H1 (cell line): ENCODE results near the gene TAS2R31. TPM values are rescaled to one million over a fixed set of nuclear protein-coding genes. Genes with fewer than 3 reads are reported as not detected.

Experiments
- CTCF ChIA-PET: fragments of 300-600 bp; sonication (Branson Sonifier 250); formaldehyde crosslinking; loops from one replicate; lab custom pipeline; 2021; ENCODE audit not compliant: partially characterized antibody; lab: Charles Lee
- POLR2A ChIA-PET: fragments of 300-600 bp; sonication (Branson Sonifier 250); formaldehyde crosslinking; loops from one replicate; lab custom pipeline; 2021; ENCODE audit warnings: inconsistent platforms; ENCODE audit not compliant: partially characterized antibody; lab: Charles Lee
- DNase-seq, 2 experiments: peaks; one replicate each; pipeline versions ENCODE4 v3.0.0 to v3.0.0-alpha.2; 2010 to 2022; ENCODE audit warnings: low spot score in 2 of 2, low read depth in 1 of 2, mixed read lengths in 1 of 2
- FAIRE-seq: peaks from 2 replicates; lab custom pipeline; 2011; peaks lifted over from hg19 to GRCh38; lab: Jason Lieb, UNC
- H2AFZ ChIP-seq: 2 replicates; pipeline ENCODE4 v1.8.1; 2012; ENCODE audit warnings: low read length, inconsistent platforms
- H2AK5ac ChIP-seq: 2 replicates; pipeline ENCODE4 v1.6.1; 2013; ENCODE audit warnings: low read depth, low read length
- H2BK120ac ChIP-seq: replicated peaks from 2 replicates; pipeline ENCODE3; 2013; ENCODE audit warnings: low read depth, low read length, inconsistent platforms
- H2BK12ac ChIP-seq: 2 replicates; pipeline ENCODE4 v1.6.1; 2013; ENCODE audit warnings: low read depth, low read length
- H2BK15ac ChIP-seq: 2 replicates; pipeline ENCODE4 v1.6.1; 2013; ENCODE audit warnings: low read length
- H2BK20ac ChIP-seq: 2 replicates; pipeline ENCODE4 v1.6.1; 2013; ENCODE audit warnings: low read length
- H2BK5ac ChIP-seq: 2 replicates; pipeline ENCODE4 v1.6.1; 2013; ENCODE audit warnings: low read depth, low read length
- H3K14ac ChIP-seq: 2 replicates; pipeline ENCODE4 v1.6.1; 2013; ENCODE audit warnings: inconsistent platforms; ENCODE audit not compliant: insufficient read length
- H3K18ac ChIP-seq: 2 replicates; pipeline ENCODE4 v1.6.1; 2013; ENCODE audit warnings: low read length; ENCODE audit errors: extremely low read depth
- H3K23ac ChIP-seq: 2 replicates; pipeline ENCODE4 v1.6.1; 2013; ENCODE audit warnings: inconsistent platforms; ENCODE audit not compliant: insufficient read length
- H3K23me2 ChIP-seq: 2 replicates; pipeline ENCODE4 v1.6.1; 2013; ENCODE audit warnings: low read depth, low read length
- H3K27ac ChIP-seq: 2 replicates; pipeline ENCODE4 v1.6.1; 2011; ENCODE audit warnings: low read depth, low read length, inconsistent platforms
- H3K27me3 ChIP-seq, 4 experiments: replicated peaks in 1 of 4; 1 replicate in 1 of 4; 2 replicates in 3 of 4; pipeline versions ENCODE4 v1.6.1 to v1.8.1; 2011 to 2013; ENCODE audit warnings: low read length in 3 of 4, mild to moderate bottlenecking in 3 of 4, inconsistent platforms in 2 of 4, mixed read lengths in 2 of 4, moderate library complexity in 1 of 4; ENCODE audit not compliant: control insufficient read depth in 3 of 4, insufficient read depth in 3 of 4; ENCODE audit errors: extremely low read depth in 1 of 4
- H3K36me3 ChIP-seq, 4 experiments: 2 replicates each; pipeline versions ENCODE4 v1.6.1 to v1.8.1; 2011 to 2013; ENCODE audit warnings: mild to moderate bottlenecking in 4 of 4, low read length in 3 of 4, moderate library complexity in 2 of 4, control low read depth in 1 of 4, inconsistent platforms in 1 of 4; ENCODE audit not compliant: insufficient read depth in 4 of 4, control insufficient read depth in 2 of 4
- H3K4ac ChIP-seq: replicated peaks from 2 replicates; pipeline ENCODE3; 2013; ENCODE audit warnings: low read length, low read depth, mixed read lengths, inconsistent platforms; ENCODE audit not compliant: insufficient read length
- H3K4me1 ChIP-seq, 4 experiments: replicated peaks in 1 of 4; 1 replicate in 1 of 4; 2 replicates in 3 of 4; pipeline versions ENCODE4 v1.6.1 to v1.8.1; 2011 to 2013; ENCODE audit warnings: low read length in 3 of 4, inconsistent platforms in 2 of 4, mixed read lengths in 1 of 4; ENCODE audit not compliant: insufficient read depth in 4 of 4, control insufficient read depth in 3 of 4
- H3K4me2 ChIP-seq, 2 experiments: 2 replicates each; pipeline versions ENCODE4 v1.6.1 to v1.8.1; 2011 to 2013; ENCODE audit warnings: low read depth in 2 of 2, low read length in 2 of 2, control low read depth in 1 of 2, inconsistent platforms in 1 of 2, mild to moderate bottlenecking in 1 of 2; ENCODE audit not compliant: insufficient read depth in 1 of 2
- H3K4me3 ChIP-seq, 4 experiments: fragments of 200-600, 300-600 bp in 1 of 4; sonication (generic), shearing (Covaris generic), sonication (Bioruptor Twin) in 1 of 4; 2 replicates each; pipeline versions ENCODE4 v1.5.1 to v1.8.1; 2011 to 2016; ENCODE audit warnings: low read length in 4 of 4, low read depth in 3 of 4, control low read depth in 2 of 4, inconsistent platforms in 2 of 4, mild to moderate bottlenecking in 2 of 4, mixed read lengths in 1 of 4, moderate library complexity in 1 of 4; ENCODE audit not compliant: insufficient read depth in 2 of 4; ENCODE audit errors: extremely low read depth in 1 of 4
- H3K56ac ChIP-seq: replicated peaks from 2 replicates; pipeline ENCODE3; 2013; ENCODE audit warnings: low read depth, mild to moderate bottlenecking, mixed read lengths, low read length, inconsistent platforms; ENCODE audit not compliant: insufficient read length
- H3K79me1 ChIP-seq: 2 replicates; pipeline ENCODE4 v1.6.1; 2013; ENCODE audit warnings: low read depth, low read length, control low read depth
- H3K79me2 ChIP-seq, 2 experiments: 2 replicates each; pipeline versions ENCODE4 v1.6.1 to v1.8.1; 2012 to 2013; ENCODE audit warnings: low read length in 2 of 2, mild to moderate bottlenecking in 2 of 2, inconsistent platforms in 1 of 2; ENCODE audit not compliant: insufficient read depth in 2 of 2, control insufficient read depth in 1 of 2
- H3K9ac ChIP-seq, 4 experiments: replicated peaks in 1 of 4; 1 replicate in 1 of 4; 2 replicates in 3 of 4; pipeline versions ENCODE4 v1.6.1 to v1.8.1; 2011 to 2013; ENCODE audit warnings: low read depth in 3 of 4, low read length in 3 of 4, control low read depth in 2 of 4, mild to moderate bottlenecking in 2 of 4, moderate library complexity in 2 of 4, inconsistent platforms in 1 of 4; ENCODE audit errors: extremely low read depth in 1 of 4
- H3K9me3 ChIP-seq, 2 experiments: 2 replicates each; pipeline versions ENCODE4 v1.6.1 to v1.8.1; 2012 to 2013; ENCODE audit warnings: mild to moderate bottlenecking in 2 of 2, moderate library complexity in 2 of 2, control low read depth in 1 of 2, inconsistent platforms in 1 of 2, low read depth in 1 of 2, low read length in 1 of 2, mixed read lengths in 1 of 2; ENCODE audit not compliant: insufficient read depth in 2 of 2
- H4K20me1 ChIP-seq, 2 experiments: replicated peaks in 1 of 2; 2 replicates each; pipeline versions ENCODE3 to v1.8.1; 2011 to 2013; ENCODE audit warnings: inconsistent platforms in 2 of 2, low read length in 2 of 2, mild to moderate bottlenecking in 1 of 2; ENCODE audit not compliant: insufficient read depth in 2 of 2, control insufficient read depth in 1 of 2
- H4K5ac ChIP-seq: 2 replicates; pipeline ENCODE4 v1.6.1; 2013; ENCODE audit warnings: low read length, low read depth, mixed read lengths, inconsistent platforms; ENCODE audit not compliant: insufficient read length
- H4K8ac ChIP-seq: 2 replicates; pipeline ENCODE4 v1.8.0; 2013; ENCODE audit warnings: mild to moderate bottlenecking, moderate library complexity, low read length, inconsistent platforms; ENCODE audit not compliant: insufficient read depth; ENCODE audit errors: extremely low read depth
- H4K91ac ChIP-seq: replicated peaks from 2 replicates; pipeline ENCODE3; 2013; ENCODE audit warnings: low read length, mixed read lengths, inconsistent platforms; ENCODE audit not compliant: insufficient read length
- ASH2L ChIP-seq: fragments of 200-600, 300-600 bp; sonication (generic); IDR thresholded peaks from one replicate; pipeline ENCODE4 v1.7.1; 2017; ENCODE audit warnings: low read length
- BRCA1 ChIP-seq: IDR thresholded peaks from 2 replicates; pipeline ENCODE4 v1.6.1; 2012; ENCODE audit warnings: low read depth, low read length, improper control_type of control experiment
- CREB1 ChIP-seq: IDR thresholded peaks from 2 replicates; pipeline ENCODE4 v1.6.1; 2012; ENCODE audit warnings: inconsistent platforms
- GTF2F1 ChIP-seq: IDR thresholded peaks from 2 replicates; pipeline ENCODE4 v1.6.1; 2012; ENCODE audit warnings: low read depth, low read length, improper control_type of control experiment, borderline replicate concordance
- RAD21 ChIP-seq, 2 experiments: IDR thresholded peaks in 1 of 2; conservative IDR thresholded peaks in 1 of 2; 2 replicates each; pipeline ENCODE4 v1.6.1; 2011; ENCODE audit warnings: low read depth in 2 of 2, low read length in 2 of 2, improper control_type of control experiment in 1 of 2, inconsistent platforms in 1 of 2, mild to moderate bottlenecking in 1 of 2, moderate library complexity in 1 of 2
- RFX5 ChIP-seq: IDR thresholded peaks from 2 replicates; pipeline ENCODE4 v1.6.1; 2011; ENCODE audit warnings: low read depth, low read length, improper control_type of control experiment, borderline replicate concordance
- RXRA ChIP-seq: IDR thresholded peaks from 2 replicates; pipeline ENCODE4 v1.6.1; 2011; ENCODE audit warnings: low read depth, mild to moderate bottlenecking, low read length, moderate library complexity; ENCODE audit not compliant: insufficient read depth
- WGBS, 2 experiments: shearing (Covaris generic) in 1 of 2; methylation state at CpG; one replicate each; pipeline versions ENCODE4 v1.1.6 to v1.1.7; 2013 to 2015; ENCODE audit warnings: low lambda C conversion rate in 2 of 2, mixed read lengths in 2 of 2, inconsistent platforms in 1 of 2, low coverage in 1 of 2, missing lambda C conversion rate in 1 of 2; ENCODE audit not compliant: insufficient replicate concordance in 2 of 2, insufficient coverage in 1 of 2, insufficient read length in 1 of 2; ENCODE audit errors: extremely low coverage in 1 of 2, missing lambda C conversion rate in 1 of 2; 5-methylcytosine and 5-hydroxymethylcytosine counted together
- polyA plus RNA-seq, 7 experiments: library from polyadenylated mRNA; depleted of rRNA in 3 of 7; stranded (reverse) in 5 of 7; unstranded in 2 of 7; fragments of >200 nt in 5 of 7; fragments of 200-250 nt in 2 of 7; gene quantifications; 1 replicate in 5 of 7; 2 replicates in 1 of 7; 4 replicates in 1 of 7; pipeline versions ENCODE4 v1.2.1 to v1.2.3, GENCODE V29; 2011 to 2013; ENCODE audit warnings: missing spikeins in 2 of 7, mixed read lengths in 2 of 7
- total RNA-seq: library from RNA; stranded (reverse); fragmentation: NEBNext Ultra II Directional; extraction: Animal tissue kit (Norgen Biotek cat#: 25700); gene quantifications from 2 replicates; pipeline ENCODE4 v1.2.1, GENCODE V29; 2021
- TF ChIP-seq, protein P1 (sequence below): IDR thresholded peaks from 2 replicates; pipeline ENCODE4 v1.6.1; 2011; ENCODE audit warnings: low read depth, mild to moderate bottlenecking, low read length; ENCODE audit not compliant: insufficient read depth
- TF ChIP-seq, protein P2 (sequence below): IDR thresholded peaks from 2 replicates; pipeline ENCODE4 v1.6.1; 2012; ENCODE audit warnings: inconsistent platforms
- TF ChIP-seq, protein P3 (sequence below), 3 experiments: IDR thresholded peaks; 1 replicate in 2 of 3; 2 replicates in 1 of 3; pipeline versions ENCODE4 v1.5.1 to v1.6.1; 2011; ENCODE audit warnings: low read length in 3 of 3, mild to moderate bottlenecking in 3 of 3, inconsistent platforms in 2 of 3, low read depth in 1 of 3, moderate library complexity in 1 of 3; ENCODE audit not compliant: insufficient read depth in 1 of 3; ENCODE audit errors: control extremely low read depth in 1 of 3

The TAS2R31 gene
- total and polyA plus RNA-seq, 2 of the 8 experiments (the other 6 are each of a cell fraction or from before 2014, with no cell fraction given): 0.24 to 1.4 TPM

DNA sequence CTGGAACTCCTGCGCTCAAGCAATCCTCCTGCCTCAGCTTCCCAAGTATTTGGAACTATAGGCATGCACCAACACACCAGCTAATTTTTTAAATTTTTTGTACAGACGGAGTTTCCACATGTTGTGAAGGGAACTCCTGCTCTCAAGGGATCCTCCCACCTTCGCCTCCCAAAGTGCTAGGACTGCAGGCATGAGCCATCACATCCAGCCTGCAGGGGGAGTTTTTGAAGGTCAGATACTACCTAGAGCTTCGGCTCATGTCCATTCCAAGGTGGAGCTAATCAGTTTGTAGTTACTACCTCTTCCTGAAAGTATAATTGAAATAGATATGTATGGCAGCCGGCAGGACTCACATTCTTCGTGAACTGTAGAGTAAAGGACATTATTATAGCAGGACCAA lies 5.1 kb downstream of the TAS2R31 start:
- H4K8ac ChIP-seq: no peak overlapping the region
- ChIA-PET CTCF (interaction anchor here (0.7 to 2.3 kb wide), 17 partner anchors 9 to 723 kb away, joined by 3 to 10 read pairs (median 4); partner anchors contain the start of gene TAS2R20), POLR2A (interaction anchor here (1.7 kb wide), 1 partner anchor 145 kb away, joined by 7 read pairs; the partner anchor contains the start of gene SMIM10L1)
- H2BK20ac ChIP-seq: no peak overlapping the region
- H3K14ac ChIP-seq: no peak overlapping the region
- H3K79me1 ChIP-seq: no peaks in the 10 kb centered on the region
- no peak overlapping the region for H3K18ac ChIP-seq
- no peak overlapping the region for H3K9ac ChIP-seq
- 79% methylated on average over 6 of the region's 6 CpGs; no CpG with 5 or more reads in 1 of the 2 experiments for WGBS, 2 experiments
- no peaks in the 10 kb centered on the region for H3K9me3 ChIP-seq
- H4K5ac ChIP-seq: no peak overlapping the region
- H3K4me2 ChIP-seq: no peak overlapping the region
- peaks cover 0 to 2% (median 0%) of the 10 kb centered on the region in 4 experiments; a peak in 1 of 7 replicates for H3K27me3 ChIP-seq
- H3K4ac ChIP-seq: no peak overlapping the region
- peak; percentile 27 to 64 for DNase-seq
- H2BK12ac ChIP-seq: no peak overlapping the region
- H3K4me3 ChIP-seq: no peak overlapping the region
- no peaks in the 10 kb centered on the region for H3K23me2 ChIP-seq
- no peak overlapping the region for H2BK120ac ChIP-seq
- TF ChIP-seq, protein P1, sequence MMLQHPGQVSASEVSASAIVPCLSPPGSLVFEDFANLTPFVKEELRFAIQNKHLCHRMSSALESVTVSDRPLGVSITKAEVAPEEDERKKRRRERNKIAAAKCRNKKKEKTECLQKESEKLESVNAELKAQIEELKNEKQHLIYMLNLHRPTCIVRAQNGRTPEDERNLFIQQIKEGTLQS: no peak
- peak; percentile 35 to 57; a peak in 3 of 4 replicates for TF ChIP-seq RAD21 (IDR thresholded peaks at IDR 0.05 in 1 of 2, conservative IDR thresholded peaks at IDR 0.05 in 1 of 2; ENCODE audit: low read depth in 2 of 2, low read length in 2 of 2)
- no peak for TF ChIP-seq RXRA
- no peak for TF ChIP-seq BRCA1
- no peak for TF ChIP-seq GTF2F1
- no peak for TF ChIP-seq CREB1
- TF ChIP-seq, protein P2, sequence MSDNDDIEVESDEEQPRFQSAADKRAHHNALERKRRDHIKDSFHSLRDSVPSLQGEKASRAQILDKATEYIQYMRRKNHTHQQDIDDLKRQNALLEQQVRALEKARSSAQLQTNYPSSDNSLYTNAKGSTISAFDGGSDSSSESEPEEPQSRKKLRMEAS: no peak
- no peak for TF ChIP-seq ASH2L
- TF ChIP-seq RFX5: no peak
- TF ChIP-seq, protein P3, sequence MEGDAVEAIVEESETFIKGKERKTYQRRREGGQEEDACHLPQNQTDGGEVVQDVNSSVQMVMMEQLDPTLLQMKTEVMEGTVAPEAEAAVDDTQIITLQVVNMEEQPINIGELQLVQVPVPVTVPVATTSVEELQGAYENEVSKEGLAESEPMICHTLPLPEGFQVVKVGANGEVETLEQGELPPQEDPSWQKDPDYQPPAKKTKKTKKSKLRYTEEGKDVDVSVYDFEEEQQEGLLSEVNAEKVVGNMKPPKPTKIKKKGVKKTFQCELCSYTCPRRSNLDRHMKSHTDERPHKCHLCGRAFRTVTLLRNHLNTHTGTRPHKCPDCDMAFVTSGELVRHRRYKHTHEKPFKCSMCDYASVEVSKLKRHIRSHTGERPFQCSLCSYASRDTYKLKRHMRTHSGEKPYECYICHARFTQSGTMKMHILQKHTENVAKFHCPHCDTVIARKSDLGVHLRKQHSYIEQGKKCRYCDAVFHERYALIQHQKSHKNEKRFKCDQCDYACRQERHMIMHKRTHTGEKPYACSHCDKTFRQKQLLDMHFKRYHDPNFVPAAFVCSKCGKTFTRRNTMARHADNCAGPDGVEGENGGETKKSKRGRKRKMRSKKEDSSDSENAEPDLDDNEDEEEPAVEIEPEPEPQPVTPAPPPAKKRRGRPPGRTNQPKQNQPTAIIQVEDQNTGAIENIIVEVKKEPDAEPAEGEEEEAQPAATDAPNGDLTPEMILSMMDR (IDR thresholded peaks at IDR 0.05; ENCODE audit: control extremely low read depth in 1 of 3, insufficient read depth in 1 of 3, low read depth in 1 of 3, low read length in 3 of 3): peak; percentile 44 to 78 (median 70)
- TF ChIP-seq, all 59 proteins: peak for 2
- Histone ChIP-seq H2AFZ (no peak overlapping the region), H2BK15ac (no peak overlapping the region), H3K36me3 (no peaks in the 10 kb centered on the region), H3K4me1 (no peaks in the 10 kb centered on the region), H2BK5ac (no peak overlapping the region), H4K91ac (no peak overlapping the region), H3K56ac (no peak overlapping the region), H4K20me1 (peaks cover 0 to 2% of the 10 kb centered on the region in 2 experiments), H3K79me2 (no peaks in the 10 kb centered on the region), H2AK5ac (no peak overlapping the region), H3K23ac (no peak overlapping the region), H3K27ac (no peak overlapping the region)
- peak; percentile 19 for FAIRE-seq
